ENCODE results near the gene EME1. TPM values are rescaled to one million over a fixed set of nuclear protein-coding genes. Genes with fewer than 3 reads are reported as not detected.

Gene EME1
- total and polyA plus RNA-seq, 2 experiments from 2014 or later, result 14.4 to 15.9 TPM

GRCh38 chr17:50350733-50351132 lies 22.3 kb upstream of the EME1 start (continued):
- no peak for TF ChIP-seq REST (IDR thresholded peaks at IDR 0.05; ENCODE audit: unreplicated experiment)
- no peak for TF ChIP-seq JUNB (IDR thresholded peaks at IDR 0.05; ENCODE audit: unreplicated experiment)
- no peak for TF ChIP-seq ZNF114 (CRISPR knock-in tag; IDR thresholded peaks at IDR 0.05)

GRCh38 chr17:50352072-50352692 lies 20.8 kb upstream of the EME1 start:
- no peak for ATAC-seq

More at GRCh38 chr17:50352072-50352692, 20.8 kb upstream of the EME1 start:
- DNase-seq (ENCODE audit: low spot score), result no peak
- no peak overlapping the region for H2AFZ ChIP-seq
- H3K27ac ChIP-seq (ENCODE audit: low read depth), result no peak overlapping the region
- Mint-ChIP-seq H3K27ac (no peak overlapping the region), H3K4me3 (no peak overlapping the region; the same call in 2 of the 3 replicates), H3K9me3 (no peaks in the 10 kb centered on the region; the same call in 2 of the 3 replicates), H3K4me1 (peaks cover 18% of the 10 kb centered on the region), H3K27me3 (ENCODE audit: insufficient read depth, low read depth, poor library complexity) (peaks cover 13% of the 10 kb centered on the region), H3K36me3 (ENCODE audit: low read depth) (peaks cover 36% of the 10 kb centered on the region)
- peaks cover 11% of the 10 kb centered on the region for H3K4me1 ChIP-seq (ENCODE audit: insufficient read depth)
- H3K79me2 ChIP-seq (replicated peaks; ENCODE audit: insufficient read depth), result peaks cover 25% of the 10 kb centered on the region
- TF ChIP-seq STAT1 (IDR thresholded peaks at IDR 0.05; ENCODE audit: unreplicated experiment) (no peak), EZH2 (IDR thresholded peaks at IDR 0.05; ENCODE audit: low read depth, unreplicated experiment) (no peak), ETS1 (IDR thresholded peaks at IDR 0.05) (no peak), NANOG (IDR thresholded peaks at IDR 0.05; ENCODE audit: borderline replicate concordance) (no peak), EZH2phosphoT487 (IDR thresholded peaks at IDR 0.05; ENCODE audit: unreplicated experiment) (no peak), ZNF114 (CRISPR knock-in tag; IDR thresholded peaks at IDR 0.05) (no peak), ZNF462 (CRISPR knock-in tag; IDR thresholded peaks at IDR 0.05) (no peak), CTCF (conservative IDR thresholded peaks at IDR 0.05; ENCODE audit: low read depth in 2 of 2) (no peak), POLR2AphosphoS5 (IDR thresholded peaks at IDR 0.05; ENCODE audit: low read depth) (no peak)
- H3K27me3 ChIP-seq (ENCODE audit: insufficient read depth), result no peaks in the 10 kb centered on the region
- H3K4me2 ChIP-seq, result no peak overlapping the region
- no peaks in the 10 kb centered on the region for H3K9me2 ChIP-seq (ENCODE audit: insufficient read depth)
- H4K20me1 ChIP-seq (replicated peaks; ENCODE audit: insufficient read depth), result peaks cover 6% of the 10 kb centered on the region; the same call in 1 of the 2 replicates
- H3K36me3 ChIP-seq (ENCODE audit: insufficient read depth), result no peaks in the 10 kb centered on the region
- no peaks in the 10 kb centered on the region for H3F3A ChIP-seq (replicated peaks; ENCODE audit: low read depth)
- no peak overlapping the region for H3K4me3 ChIP-seq
